Neural cell (in vitro differentiated cells): Measurements from ENCODE around the gene PHLPP2. TPM values are rescaled to one million over a fixed set of nuclear protein-coding genes. Genes with fewer than 3 reads are reported as not detected.

Source experiments
- H2AFZ ChIP-seq: fragments of 200-600, 300-800 bp; sonication (generic), shearing (Covaris generic); 2 replicates; pipeline ENCODE4 v1.6.0; 2014; ENCODE audit warnings: low read depth, mild to moderate bottlenecking, antibody characterized with exemption, low read length, moderate library complexity
- H3F3A ChIP-seq: fragments of 200-600 bp; shearing (Covaris generic); 2 replicates; pipeline ENCODE4 v1.6.1; 2016; ENCODE audit warnings: mild to moderate bottlenecking, moderate library complexity, mixed read lengths, antibody characterized with exemption, low read length; ENCODE audit not compliant: insufficient read depth, poor library complexity, severe bottlenecking
- H3K27ac ChIP-seq: fragments of 200-600, 300-800 bp; sonication (generic), shearing (Covaris generic); 2 replicates; pipeline ENCODE4 v1.5.1; 2014; ENCODE audit warnings: mild to moderate bottlenecking, low read length, moderate library complexity
- H3K27me3 ChIP-seq: fragments of 300-800, 200-600 bp; sonication (generic), shearing (Covaris generic); 2 replicates; pipeline ENCODE4 v1.6.0; 2014; ENCODE audit warnings: mild to moderate bottlenecking, low read depth, low read length, moderate library complexity; ENCODE audit not compliant: insufficient read depth
- H3K36me3 ChIP-seq: fragments of 300-800, 200-600 bp; sonication (generic), shearing (Covaris generic); 2 replicates; pipeline ENCODE4 v1.5.1; 2014; ENCODE audit warnings: mild to moderate bottlenecking, antibody characterized with exemption, low read length, moderate library complexity; ENCODE audit not compliant: insufficient read depth
- H3K4me2 ChIP-seq: fragments of 300-800, 200-600 bp; sonication (generic), shearing (Covaris generic); 2 replicates; pipeline ENCODE4 v1.6.0; 2014; ENCODE audit warnings: mild to moderate bottlenecking, low read length
- H3K4me3 ChIP-seq: fragments of 300-800, 200-600 bp; sonication (generic), shearing (Covaris generic); 2 replicates; pipeline ENCODE4 v1.5.1; 2014; ENCODE audit warnings: mild to moderate bottlenecking, low read length, moderate library complexity
- H3K79me2 ChIP-seq: fragments of 200-600 bp; shearing (Covaris generic); replicated peaks from 2 replicates; pipeline ENCODE4 v1.6.0; 2014; ENCODE audit warnings: mild to moderate bottlenecking, low read length, moderate library complexity; ENCODE audit not compliant: insufficient read depth
- H3K9ac ChIP-seq: fragments of 300-800, 200-600 bp; sonication (generic), shearing (Covaris generic); 2 replicates; pipeline ENCODE4 v1.6.1; 2016; ENCODE audit warnings: mild to moderate bottlenecking, low read length, mixed read lengths
- H3K9me2 ChIP-seq: fragments of 200-600 bp; shearing (Covaris generic); 2 replicates; pipeline ENCODE4 v1.6.1; 2016; ENCODE audit warnings: mild to moderate bottlenecking, low read length, mixed read lengths; ENCODE audit not compliant: insufficient read depth
- H3K9me3 ChIP-seq: fragments of 200-600, 300-800 bp; sonication (generic), shearing (Covaris generic); 2 replicates; pipeline ENCODE4 v1.6.1; 2016; ENCODE audit warnings: mild to moderate bottlenecking, mixed run types, low read length, moderate library complexity, mixed read lengths
- H4K20me1 ChIP-seq: fragments of 200-600 bp; shearing (Covaris generic); 2 replicates; pipeline ENCODE4 v1.6.1; 2016; ENCODE audit warnings: mild to moderate bottlenecking, mixed run types; ENCODE audit not compliant: insufficient read depth
- CTCF ChIP-seq: fragments of 450-650 bp; IDR thresholded peaks from 2 replicates; pipeline ENCODE4 v1.5.1; 2014; ENCODE audit warnings: antibody characterized with exemption, mild to moderate bottlenecking, moderate library complexity; ENCODE audit not compliant: poor library complexity, severe bottlenecking
- EP300 ChIP-seq: fragments of 450-650 bp; conservative IDR thresholded peaks from 2 replicates; pipeline ENCODE4 v1.6.1; 2014; ENCODE audit warnings: antibody characterized with exemption, mild to moderate bottlenecking, moderate library complexity; ENCODE audit not compliant: poor library complexity, severe bottlenecking
- EZH2 ChIP-seq: fragments of 200-600, 300-800 bp; shearing (Covaris generic), sonication (generic); IDR thresholded peaks from 2 replicates; pipeline ENCODE4 v1.6.1; 2014; ENCODE audit warnings: antibody characterized with exemption, low read length, borderline replicate concordance, mild to moderate bottlenecking; ENCODE audit not compliant: insufficient read depth, poor library complexity, severe bottlenecking
- MXI1 ChIP-seq: fragments of 450-650 bp; conservative IDR thresholded peaks from 2 replicates; pipeline ENCODE4 v1.6.1; 2014; ENCODE audit warnings: antibody characterized with exemption, mild to moderate bottlenecking; ENCODE audit not compliant: poor library complexity, severe bottlenecking
- POLR2AphosphoS5 ChIP-seq: IDR thresholded peaks from 2 replicates; pipeline ENCODE4 v1.6.1; 2012
- RAD21 ChIP-seq: fragments of 450-650 bp; conservative IDR thresholded peaks from 2 replicates; pipeline ENCODE4 v1.6.1; 2014; ENCODE audit warnings: antibody characterized with exemption, mild to moderate bottlenecking, moderate library complexity
- REST ChIP-seq: IDR thresholded peaks from 2 replicates; pipeline ENCODE4 v1.6.1; 2012; ENCODE audit warnings: borderline replicate concordance
- SMC3 ChIP-seq: fragments of 450-650 bp; conservative IDR thresholded peaks from 2 replicates; pipeline ENCODE4 v1.6.1; 2014; ENCODE audit warnings: antibody characterized with exemption, mild to moderate bottlenecking, moderate library complexity; ENCODE audit not compliant: poor library complexity
- TAF1 ChIP-seq: IDR thresholded peaks from 2 replicates; pipeline ENCODE4 v1.6.1; 2012; ENCODE audit warnings: low read depth
- polyA plus RNA-seq: library from polyadenylated mRNA; depleted of rRNA; stranded (reverse); fragments of >200 nt; gene quantifications from 2 replicates; pipeline ENCODE4 v1.2.3, GENCODE V29; 2014

Gene PHLPP2
- polyA plus RNA-seq, 1 donor from 2014 or later = 11.0 TPM

- no peak for TF ChIP-seq RAD21
- TF ChIP-seq REST = no peak
- no peak for TF ChIP-seq EP300
- no peak for TF ChIP-seq EZH2
- no peak for TF ChIP-seq POLR2AphosphoS5
- no peak for TF ChIP-seq MXI1
- no peak for TF ChIP-seq CTCF
- TF ChIP-seq TAF1 = no peak
- TF ChIP-seq SMC3 = no peak
- Histone ChIP-seq H3K27me3 (no peaks in the 10 kb centered on the region), H3K27ac (no peak overlapping the region), H3K9me3 (no peaks in the 10 kb centered on the region), H3K4me3 (no peak overlapping the region), H3K36me3 (peaks cover 18% of the 10 kb centered on the region), H3K9ac (no peak overlapping the region), H3F3A (no peaks in the 10 kb centered on the region), H3K79me2 (no peaks in the 10 kb centered on the region), H2AFZ (no peak overlapping the region), H3K9me2 (no peaks in the 10 kb centered on the region), H3K4me2 (no peak overlapping the region), H4K20me1 (no peaks in the 10 kb centered on the region)
These were observed 29.6 kb upstream of the PHLPP2 start for GRCh38 chr16:71754108-71754507.

- Histone ChIP-seq H2AFZ (no peak overlapping the region), H3K36me3 (peaks cover 6% of the 10 kb centered on the region), H3K4me3 (no peak overlapping the region), H3K79me2 (no peaks in the 10 kb centered on the region), H3K4me2 (no peak overlapping the region), H3F3A (no peaks in the 10 kb centered on the region), H3K9ac (no peak overlapping the region), H3K9me2 (no peaks in the 10 kb centered on the region), H4K20me1 (no peaks in the 10 kb centered on the region), H3K9me3 (no peaks in the 10 kb centered on the region), H3K27ac (no peak overlapping the region), H3K27me3 (no peaks in the 10 kb centered on the region)
- TF ChIP-seq EZH2 (no peak), CTCF (no peak), REST (no peak), RAD21 (no peak), TAF1 (no peak)
These were observed 23.7 kb upstream of the PHLPP2 start for GRCh38 chr16:71748226-71748625.
